Measurements from ENCODE around the gene MTOR. TPM values are rescaled to one million over a fixed set of nuclear protein-coding genes. Genes with fewer than 3 reads are reported as not detected.

The MTOR gene
- total RNA-seq, 2 experiments from 2014 or later = 43.0 to 45.2 TPM

DNA sequence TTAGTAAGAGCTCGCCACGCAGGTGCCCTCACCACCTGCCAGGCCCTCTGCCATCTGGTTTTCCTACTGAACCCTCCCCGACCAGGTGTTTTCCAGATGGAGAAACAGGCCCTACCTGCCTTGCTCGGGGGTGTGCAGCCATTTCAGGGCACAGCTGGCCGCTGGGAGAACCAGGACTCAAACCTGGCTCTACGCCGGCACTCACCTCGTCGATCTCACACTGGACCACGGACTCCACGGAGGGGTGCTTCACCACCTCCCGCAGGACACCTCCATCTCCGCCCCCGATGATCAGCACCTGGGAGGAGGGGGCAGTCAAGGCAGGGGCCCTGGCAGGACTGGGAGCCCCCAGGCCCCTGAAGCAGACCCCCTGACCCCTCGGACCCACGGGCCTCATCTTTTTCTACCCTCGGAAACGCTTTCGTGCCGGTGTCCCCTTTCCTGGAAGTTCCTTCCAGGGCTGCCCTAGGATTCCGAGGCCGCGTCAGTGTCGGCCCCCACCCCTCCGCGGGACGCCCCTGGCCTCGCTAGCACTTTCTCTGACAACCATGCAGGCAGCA is 203.7 kb downstream of the MTOR start:
- DNase-seq = no peak
- no peaks in the 10 kb centered on the region for H3K9me3 Mint-ChIP-seq
- H3K4me3 Mint-ChIP-seq = peak overlapping the region; percentile 94
- peak overlapping the region; percentile 94 for H3K27ac Mint-ChIP-seq
- H3K36me3 Mint-ChIP-seq = peaks cover 49% of the 10 kb centered on the region
- peaks cover 41% of the 10 kb centered on the region for H3K4me1 Mint-ChIP-seq
- peaks cover 3% of the 10 kb centered on the region for H3K27me3 Mint-ChIP-seq

DNA sequence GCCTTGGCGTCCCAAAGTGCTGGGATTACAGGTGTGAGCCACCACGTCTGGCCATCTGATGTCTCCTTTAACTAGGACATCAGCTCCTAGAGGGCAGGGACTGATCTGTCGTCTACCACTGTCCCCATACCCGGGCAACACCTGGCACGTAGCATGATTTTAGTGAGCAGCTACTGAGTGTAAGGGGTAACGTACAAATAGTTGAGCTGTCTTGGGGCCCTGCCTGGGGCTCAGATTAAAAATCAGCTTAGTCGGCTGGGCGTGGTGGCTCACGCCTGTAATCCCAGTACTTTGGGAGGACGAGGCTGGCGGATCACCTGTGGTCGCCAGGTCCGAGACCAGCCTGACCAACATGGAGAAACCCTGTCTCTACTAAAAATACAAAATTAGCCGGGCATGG is 204.3 kb downstream of the MTOR start:
- Mint-ChIP-seq H3K36me3 (peaks cover 46% of the 10 kb centered on the region), H3K9me3 (no peaks in the 10 kb centered on the region), H3K27ac (peak overlapping the region; percentile 94), H3K4me1 (peaks cover 37% of the 10 kb centered on the region), H3K27me3 (peaks cover 4% of the 10 kb centered on the region), H3K4me3 (peak overlapping the region; percentile 94)
- no peak for DNase-seq

- H3K27ac Mint-ChIP-seq = peak overlapping the region; percentile 94
- H3K4me3 Mint-ChIP-seq = peak overlapping the region; percentile 94
- peaks cover 31% of the 10 kb centered on the region for H3K4me1 Mint-ChIP-seq
- H3K36me3 Mint-ChIP-seq = peaks cover 45% of the 10 kb centered on the region
- DNase-seq = no peak
- H3K27me3 Mint-ChIP-seq = peaks cover 6% of the 10 kb centered on the region
- H3K9me3 Mint-ChIP-seq = no peaks in the 10 kb centered on the region
Measured at GRCh38 chr1:11057477-11057876, 204.9 kb downstream of the MTOR start.

Other genes starting within 250 kb of the MTOR start
- gene TARDBP, start 249.9 kb downstream of the MTOR start, total RNA-seq = 100 to 1,000 TPM; 202 to 206 TPM
- under 1 TPM in 1 of 2 experiments, not detected in 1; 0.25 TPM for gene MASP2, start 215.3 kb downstream of the MTOR start, total RNA-seq
- gene SRM, start 202.5 kb downstream of the MTOR start, total RNA-seq = 100 to 1,000 TPM; 387 to 388 TPM
- 10 to 100 TPM; 80.9 to 93.2 TPM for gene EXOSC10, start 162.7 kb downstream of the MTOR start, total RNA-seq
- not detected for gene ANGPTL7, start 73.2 kb downstream of the MTOR start, total RNA-seq
- 10 to 100 TPM; 39.1 to 41.4 TPM for gene UBIAD1, start 10.6 kb upstream of the MTOR start, total RNA-seq
- under 1 TPM; 0.20 to 0.58 TPM for gene DISP3, start 216.6 kb upstream of the MTOR start, total RNA-seq